HepG2 (cell line): ENCODE results near the gene SLU7. TPM values are rescaled to one million over a fixed set of nuclear protein-coding genes. Genes with fewer than 3 reads are reported as not detected.

Experiments
- ARNT ChIP-seq: fragments of 450-650 bp; IDR thresholded peaks from 2 replicates; pipeline ENCODE4 v1.6.1; 2017
- CHD2 ChIP-seq: IDR thresholded peaks from 2 replicates; pipeline ENCODE4 v1.6.1; 2011; ENCODE audit warnings: low read depth, low read length, improper control_type of control experiment
- KIAA2018 ChIP-seq: sonication (generic); formaldehyde crosslinking; IDR thresholded peaks from 2 replicates; pipeline ENCODE4 v1.5.0; 2020; ENCODE audit warnings: mild to moderate bottlenecking, missing genetic modification reagents, borderline replicate concordance
- SCMH1 ChIP-seq: sonication (generic); formaldehyde crosslinking; IDR thresholded peaks from 2 replicates; pipeline ENCODE4 v1.9.0; 2021; ENCODE audit warnings: missing genetic modification reagents, mild to moderate bottlenecking, borderline replicate concordance
- polyA plus RNA-seq, 8 experiments: library from polyadenylated mRNA; depleted of rRNA in 3 of 8; stranded (reverse) in 7 of 8; unstranded in 1 of 8; fragments of >200 nt; fragmentation: Illumina TruSeq in 4 of 8; extraction: Trizol in 4 of 8; gene quantifications; 2 replicates each; pipeline versions ENCODE4 v1.2.1 to v1.2.3, GENCODE V29; 2011 to 2016; ENCODE audit warnings: low read depth in 4 of 8, missing spikeins in 1 of 8, mixed read lengths in 1 of 8; ENCODE audit not compliant: insufficient read depth in 1 of 8
- total RNA-seq, 5 experiments: library from RNA; depleted of rRNA; stranded (reverse); fragments of >200 nt; fragmentation: Illumina TruSeq; extraction: Trizol; gene quantifications; 2 replicates each; pipeline ENCODE4 v1.2.3, GENCODE V29; 2016; ENCODE audit warnings: low read depth in 1 of 5
- TF ChIP-seq, protein P1 (sequence below): sonication (generic); formaldehyde crosslinking; IDR thresholded peaks from 2 replicates; pipeline ENCODE4 v1.5.0; 2020; ENCODE audit warnings: missing genetic modification reagents

Gene SLU7
- total and polyA plus RNA-seq, 2 of the 13 experiments (the other 11 are each of a cell fraction or from before 2014, with no cell fraction given): 24.0 to 39.2 TPM

- TF ChIP-seq CHD2 (peak; percentile 94), ARNT (no peak), SCMH1 (CRISPR knock-in tag) (no peak), KIAA2018 (CRISPR knock-in tag) (no peak)
- TF ChIP-seq, protein P1, sequence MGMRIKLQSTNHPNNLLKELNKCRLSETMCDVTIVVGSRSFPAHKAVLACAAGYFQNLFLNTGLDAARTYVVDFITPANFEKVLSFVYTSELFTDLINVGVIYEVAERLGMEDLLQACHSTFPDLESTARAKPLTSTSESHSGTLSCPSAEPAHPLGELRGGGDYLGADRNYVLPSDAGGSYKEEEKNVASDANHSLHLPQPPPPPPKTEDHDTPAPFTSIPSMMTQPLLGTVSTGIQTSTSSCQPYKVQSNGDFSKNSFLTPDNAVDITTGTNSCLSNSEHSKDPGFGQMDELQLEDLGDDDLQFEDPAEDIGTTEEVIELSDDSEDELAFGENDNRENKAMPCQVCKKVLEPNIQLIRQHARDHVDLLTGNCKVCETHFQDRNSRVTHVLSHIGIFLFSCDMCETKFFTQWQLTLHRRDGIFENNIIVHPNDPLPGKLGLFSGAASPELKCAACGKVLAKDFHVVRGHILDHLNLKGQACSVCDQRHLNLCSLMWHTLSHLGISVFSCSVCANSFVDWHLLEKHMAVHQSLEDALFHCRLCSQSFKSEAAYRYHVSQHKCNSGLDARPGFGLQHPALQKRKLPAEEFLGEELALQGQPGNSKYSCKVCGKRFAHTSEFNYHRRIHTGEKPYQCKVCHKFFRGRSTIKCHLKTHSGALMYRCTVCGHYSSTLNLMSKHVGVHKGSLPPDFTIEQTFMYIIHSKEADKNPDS (CRISPR knock-in tag): no peak
Measured at GRCh38 chr5:160418561-160419457, at the start of gene SLU7 (continued).
